ENCODE data around the gene NACC2. TPM values are rescaled to one million over a fixed set of nuclear protein-coding genes. Genes with fewer than 3 reads are reported as not detected.

Gene NACC2
- total RNA-seq, 6 experiments from 2014 or later, result 10.9 to 25.8 (median 13.8) TPM

GRCh38 chr9:135957431-135957830 is 137.7 kb downstream of the NACC2 start:
- Histone ChIP-seq H3K27ac (no peak overlapping the region), H3K9me3 (no peaks in the 10 kb centered on the region), H3K27me3 (no peaks in the 10 kb centered on the region), H3K4me3 (no peak overlapping the region), H3K36me3 (peaks cover 0 to 11% (median 5%) of the 10 kb centered on the region in 4 donors), H3K4me1 (peaks cover 0 to 22% (median 0%) of the 10 kb centered on the region in 4 donors)
- ATAC-seq (no peak), DNase-seq (no peak)
- 95% methylated on average over 8 of the region's 9 CpGs for WGBS (ENCODE audit: insufficient coverage, low coverage, low lambda C conversion rate, missing lambda C conversion rate)
- no peak for TF ChIP-seq POLR2A (IDR thresholded peaks at IDR 0.05)
- no peak for TF ChIP-seq CTCF (IDR thresholded peaks at IDR 0.05)
- intact Hi-C loops (cut with DNase I), result loop anchor here in 1 of 2 donors (10.0 kb wide), 1 partner anchor 53 kb away; the partner anchor contains the start of gene CAMSAP1

GRCh38 chr9:135956802-135957174 is 138.3 kb downstream of the NACC2 start:
- DNase-seq, result no peak

More at GRCh38 chr9:135956802-135957174, 138.3 kb downstream of the NACC2 start:
- ATAC-seq, result no peak
- H3K27me3 ChIP-seq, result no peaks in the 10 kb centered on the region
- TF ChIP-seq POLR2A (IDR thresholded peaks at IDR 0.05) (no peak), CTCF (IDR thresholded peaks at IDR 0.05) (no peak)
- peaks cover 0 to 11% (median 5%) of the 10 kb centered on the region in 4 donors for H3K36me3 ChIP-seq
- H3K9me3 ChIP-seq, result no peaks in the 10 kb centered on the region
- peaks cover 0 to 27% (median 0%) of the 10 kb centered on the region in 4 donors for H3K4me1 ChIP-seq
- 87% methylated on average over 6 of the region's 8 CpGs for WGBS (ENCODE audit: insufficient coverage, low coverage, low lambda C conversion rate, missing lambda C conversion rate)
- H3K27ac ChIP-seq, result no peak overlapping the region
- intact Hi-C loops (cut with DNase I), result loop anchor here in 1 of 2 donors (10.0 kb wide), 1 partner anchor 52 kb away; the partner anchor contains the start of gene CAMSAP1
- no peak overlapping the region for H3K4me3 ChIP-seq

Other genes with a start within 250 kb of the NACC2 start
- 10 to 100 TPM in 3 of 6 experiments, 1 to 10 TPM in 3; 5.2 to 16.1 (median 10.4) TPM for gene CAMSAP1, start 187.7 kb downstream of the NACC2 start, total RNA-seq
- 10 to 100 TPM; 15.2 to 27.0 (median 16.5) TPM for gene UBAC1, start 133.9 kb downstream of the NACC2 start, total RNA-seq
- 10 to 100 TPM; 12.4 to 29.7 (median 15.4) TPM for gene TMEM250, start 23.6 kb upstream of the NACC2 start, total RNA-seq
- not detected for gene LHX3, start 109.8 kb upstream of the NACC2 start, total RNA-seq
- 1 to 10 TPM; 2.9 to 8.7 (median 6.4) TPM for gene QSOX2, start 150.5 kb upstream of the NACC2 start, total RNA-seq
- gene CCDC187, start 208.8 kb upstream of the NACC2 start, total RNA-seq, result under 1 TPM in 3 of 6 experiments, not detected in 3; 0.09 to 0.80 (median 0.62) TPM
- gene GPSM1, start 232.2 kb upstream of the NACC2 start, total RNA-seq, result 1 to 10 TPM; 1.3 to 4.8 (median 4.1) TPM

All from right lobe of liver (tissue), 6 donors.